Stimulated activated CD4-positive, alpha-beta T cell treated with anti-CD3 and anti-CD28 coated beads, Interleukin-1b, Interleukin-23, amount 100 ng/mL, for 48 hours (primary cell): ENCODE data around the gene GATA3.
"Not testable (repeated sequence)": the region's sequence is repeated elsewhere in the genome, so short reads cannot be mapped to it uniquely, and the experiment has no call there.

Experiments
- DNase-seq: peaks from one replicate; pipeline ENCODE4 v3.0.0-alpha.2; 2020

The GATA3 gene

GRCh38 chr10:8054494-8055407, at the start of gene GATA3:
TSS of gene GATA3 (plus strand) at chr10:8054688. CDS start at chr10:8055656, 968 bp downstream.
- DNase-seq = peak; percentile 82

GRCh38 chr10:8006274-8006999, 48.1 kb upstream of the GATA3 start:
- no peak for DNase-seq

GRCh38 chr10:8009031-8009430, 45.5 kb upstream of the GATA3 start:
- DNase-seq = no peak

- no peak for DNase-seq
Measured at GRCh38 chr10:8013006-8013405, 41.5 kb upstream of the GATA3 start.

- DNase-seq = no peak
Measured at GRCh38 chr10:8013619-8014018, 40.9 kb upstream of the GATA3 start.

GRCh38 chr10:8014649-8015048, 39.8 kb upstream of the GATA3 start:
- DNase-seq = no peak

- DNase-seq = no peak
Measured at GRCh38 chr10:8017277-8017676, 37.2 kb upstream of the GATA3 start.

GRCh38 chr10:8023321-8023720, 31.2 kb upstream of the GATA3 start:
- DNase-seq = no peak

GRCh38 chr10:8023851-8024250, 30.6 kb upstream of the GATA3 start:
- DNase-seq = no peak

- DNase-seq = no peak
Measured at GRCh38 chr10:8026349-8027259, 27.9 kb upstream of the GATA3 start.

GRCh38 chr10:8031211-8031610, 23.3 kb upstream of the GATA3 start:
- DNase-seq = not testable (repeated sequence)

- DNase-seq = no peak
Measured at GRCh38 chr10:8032558-8032957, 21.9 kb upstream of the GATA3 start.

- no peak for DNase-seq
Measured at GRCh38 chr10:8033812-8034465, 20.5 kb upstream of the GATA3 start.

- DNase-seq = no peak
Measured at GRCh38 chr10:8034466-8035005, 20.0 kb upstream of the GATA3 start.

GRCh38 chr10:8035006-8035640, 19.4 kb upstream of the GATA3 start:
- DNase-seq = no peak

GRCh38 chr10:8035641-8036470, 18.6 kb upstream of the GATA3 start:
- no peak for DNase-seq

- DNase-seq = no peak
Measured at GRCh38 chr10:8036506-8037198, 17.8 kb upstream of the GATA3 start.

- no peak for DNase-seq
Measured at GRCh38 chr10:8037199-8037801, 17.2 kb upstream of the GATA3 start.
